Endothelial cell of umbilical vein (primary cell): ENCODE data around the gene FOXD4L3. TPM values are rescaled to one million over a fixed set of nuclear protein-coding genes. Genes with fewer than 3 reads are reported as not detected.
"Not testable (repeated sequence)": the region's sequence is repeated elsewhere in the genome, so short reads cannot be mapped to it uniquely, and the experiment has no call there.

ENCODE experiments used
- BruUV-seq: library from RNA; stranded (reverse); fragments of 400-500 nt; replicated peaks from 2 replicates; lab custom pipeline; 2021; lab: Mats Ljungman, UMichigan
- CTCF ChIA-PET: fragments of 300-600, 350-600 bp; sonication (Branson Sonifier 250); formaldehyde crosslinking; loops from one replicate; lab custom pipeline; 2021; ENCODE audit warnings: antibody characterized with exemption, inconsistent platforms; lab: Charles Lee
- POLR2A ChIA-PET: fragments of 300-600, 350-600 bp; sonication (Branson Sonifier 250); formaldehyde crosslinking; loops from one replicate; lab custom pipeline; 2021; ENCODE audit warnings: antibody characterized with exemption, inconsistent platforms; lab: Charles Lee
- DNase-seq: peaks from one replicate; pipeline ENCODE4 v3.0.0-alpha.2; 2011; ENCODE audit warnings: low read depth, low spot score
- FAIRE-seq: peaks from 2 replicates; lab custom pipeline; 2011; peaks lifted over from hg19 to GRCh38; lab: Jason Lieb, UNC
- H2AFZ ChIP-seq: 2 replicates; pipeline ENCODE4 v1.6.0; 2012; ENCODE audit warnings: low read depth, low read length, control low read depth, inconsistent platforms
- H3K27ac ChIP-seq: 2 replicates; pipeline ENCODE4 v1.5.1; 2011; ENCODE audit warnings: low read depth, mild to moderate bottlenecking, control low read depth, low read length, moderate library complexity; ENCODE audit not compliant: insufficient read depth
- H3K27me3 ChIP-seq, 2 experiments: 2 replicates each; pipeline versions ENCODE4 v1.6.0 to v1.6.1; 2011; ENCODE audit warnings: low read length in 2 of 2, mixed read lengths in 1 of 2; ENCODE audit not compliant: control insufficient read depth in 2 of 2, insufficient read depth in 2 of 2
- H3K36me3 ChIP-seq, 2 experiments: 2 replicates in 1 of 2; 3 replicates in 1 of 2; pipeline ENCODE4 v1.5.1; 2011; ENCODE audit warnings: low read length in 2 of 2, mild to moderate bottlenecking in 1 of 2, moderate library complexity in 1 of 2; ENCODE audit not compliant: control insufficient read depth in 2 of 2, insufficient read depth in 2 of 2; ENCODE audit errors: extremely low read depth in 1 of 2
- H3K4me1 ChIP-seq: 3 replicates; pipeline ENCODE4 v1.5.1; 2011; ENCODE audit warnings: mild to moderate bottlenecking, low read length; ENCODE audit not compliant: control insufficient read depth, insufficient read depth; ENCODE audit errors: extremely low read depth
- H3K4me2 ChIP-seq: 2 replicates; pipeline ENCODE4 v1.6.1; 2011; ENCODE audit warnings: low read length, control low read depth, mixed read lengths; ENCODE audit not compliant: insufficient read depth
- H3K4me3 ChIP-seq, 3 experiments: fragments of 200-600 bp in 1 of 3; sonication (generic), shearing (Covaris generic) in 1 of 3; replicated peaks in 1 of 3; 2 replicates each; pipeline ENCODE4 v1.5.1; 2011 to 2016; ENCODE audit warnings: control low read depth in 3 of 3, low read length in 3 of 3, mild to moderate bottlenecking in 2 of 3, inconsistent platforms in 1 of 3, low read depth in 1 of 3, moderate library complexity in 1 of 3; ENCODE audit not compliant: insufficient read depth in 1 of 3
- H3K79me2 ChIP-seq: 2 replicates; pipeline ENCODE4 v1.6.0; 2012; ENCODE audit warnings: low read length, inconsistent platforms; ENCODE audit not compliant: control insufficient read depth, insufficient read depth
- H3K9ac ChIP-seq: replicated peaks from 2 replicates; pipeline ENCODE3; 2011; ENCODE audit warnings: low read length, control low read depth; ENCODE audit not compliant: insufficient read depth; ENCODE audit errors: extremely low read depth
- H3K9me1 ChIP-seq: replicated peaks from 3 replicates; pipeline ENCODE4 v1.6.0; 2011; ENCODE audit warnings: mild to moderate bottlenecking, low read length; ENCODE audit not compliant: control insufficient read depth, insufficient read depth; ENCODE audit errors: extremely low read depth
- H3K9me3 ChIP-seq: replicated peaks from 2 replicates; pipeline ENCODE4 v1.5.1; 2012; ENCODE audit warnings: low read length, inconsistent platforms; ENCODE audit not compliant: control insufficient read depth, insufficient read depth
- H4K20me1 ChIP-seq: replicated peaks from 2 replicates; pipeline ENCODE3; 2011; ENCODE audit warnings: mild to moderate bottlenecking, low read length; ENCODE audit not compliant: control insufficient read depth, insufficient read depth; ENCODE audit errors: extremely low read depth
- dilution Hi-C: fragments of 300-500 bp; cut with MboI; formaldehyde crosslinking; loops from one replicate; pipeline ENCODE4 v1.15.0; 2019; ENCODE audit warnings: low sequenced_read_pairs; ENCODE audit not compliant: extremely low pct_ligation_motif_present
- intact Hi-C: fragments of 100-400 bp; cut with micrococcal nuclease; formaldehyde crosslinking; loops from one replicate; pipeline ENCODE4 v1.10.0; 2022
- polyA plus RNA-seq, 4 experiments: library from polyadenylated mRNA; depleted of rRNA in 3 of 4; stranded (reverse) in 3 of 4; unstranded in 1 of 4; fragments of >200 nt; gene quantifications; 2 replicates each; pipeline versions ENCODE4 v1.2.1 to v1.2.3, GENCODE V29; 2011 to 2012; ENCODE audit warnings: missing spikeins in 1 of 4
- total RNA-seq: library from RNA; stranded (reverse); gene quantifications from 2 replicates; pipeline ENCODE4 v1.2.3, GENCODE V29; 2021

FOXD4L3 gene
- total and polyA plus RNA-seq, 2 donors (not counting 3 experiments of a cell fraction or from before 2014, with no cell fraction given) = not detected

DNA sequence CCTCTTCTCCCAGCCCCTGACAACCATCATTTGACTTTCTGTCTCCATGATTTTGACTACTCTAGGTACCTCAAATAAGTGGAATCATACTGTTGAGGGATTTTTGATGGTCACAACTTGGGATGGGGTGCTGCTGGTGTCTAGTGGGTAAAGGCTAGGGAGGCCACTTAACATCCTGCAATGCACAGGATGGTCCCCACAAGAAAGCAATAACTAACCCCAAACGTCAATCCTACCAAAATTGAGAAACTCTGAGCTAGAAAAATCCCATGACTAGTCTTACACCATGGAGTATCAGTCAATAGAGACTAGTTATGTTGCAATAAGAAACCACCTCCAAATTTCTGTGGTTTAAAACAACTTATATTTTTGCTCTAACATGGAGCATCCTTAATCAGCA, 29.5 kb downstream of the FOXD4L3 start:
- H3K9me1 ChIP-seq, H3K79me2 ChIP-seq, POLR2A ChIA-PET, H3K4me2 ChIP-seq, intact Hi-C loops, H2AFZ ChIP-seq, H4K20me1 ChIP-seq, CTCF ChIA-PET, H3K9me3 ChIP-seq, BruUV-seq, DNase-seq, H3K4me3 ChIP-seq, H3K9ac ChIP-seq, dilution Hi-C loops, H3K27me3 ChIP-seq, H3K4me1 ChIP-seq, H3K27ac ChIP-seq, H3K36me3 ChIP-seq, FAIRE-seq: not testable (repeated sequence)

DNA sequence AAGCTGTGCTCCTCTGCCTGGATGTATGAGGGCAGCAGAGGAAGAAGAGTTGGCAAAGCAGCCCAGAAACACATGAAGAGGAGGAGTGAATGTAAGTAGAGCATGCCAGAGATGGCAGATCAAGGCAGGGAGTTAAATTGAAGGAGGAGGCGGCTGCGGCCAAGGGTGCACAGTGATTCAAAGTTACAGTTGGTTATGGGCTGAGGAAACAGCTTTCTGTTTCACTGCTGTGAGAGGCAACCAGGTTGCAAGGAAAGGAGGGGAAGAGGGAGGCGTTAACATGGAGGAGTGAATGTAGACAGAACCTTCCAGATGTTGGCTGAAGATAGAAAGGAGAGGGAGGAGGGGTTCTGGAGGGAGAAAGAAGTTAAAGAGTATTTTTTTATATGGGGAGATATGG, 33.3 kb downstream of the FOXD4L3 start:
- H3K4me2 ChIP-seq, H3K9me3 ChIP-seq, CTCF ChIA-PET, POLR2A ChIA-PET, H3K4me3 ChIP-seq, H3K4me1 ChIP-seq, H3K9me1 ChIP-seq, BruUV-seq, DNase-seq, H2AFZ ChIP-seq, intact Hi-C loops, FAIRE-seq, dilution Hi-C loops, H3K9ac ChIP-seq, H3K79me2 ChIP-seq, H3K27me3 ChIP-seq, H3K27ac ChIP-seq, H4K20me1 ChIP-seq, H3K36me3 ChIP-seq: not testable (repeated sequence)

GRCh38 chr9:68336639-68337339, 34.1 kb downstream of the FOXD4L3 start:
- dilution Hi-C loops, H3K36me3 ChIP-seq, H3K4me1 ChIP-seq, H3K27ac ChIP-seq, H3K9ac ChIP-seq, FAIRE-seq, H3K9me1 ChIP-seq, H4K20me1 ChIP-seq, H2AFZ ChIP-seq, DNase-seq, BruUV-seq, H3K79me2 ChIP-seq, H3K27me3 ChIP-seq, H3K4me2 ChIP-seq, CTCF ChIA-PET, POLR2A ChIA-PET, H3K9me3 ChIP-seq, H3K4me3 ChIP-seq, intact Hi-C loops: not testable (repeated sequence)

DNA sequence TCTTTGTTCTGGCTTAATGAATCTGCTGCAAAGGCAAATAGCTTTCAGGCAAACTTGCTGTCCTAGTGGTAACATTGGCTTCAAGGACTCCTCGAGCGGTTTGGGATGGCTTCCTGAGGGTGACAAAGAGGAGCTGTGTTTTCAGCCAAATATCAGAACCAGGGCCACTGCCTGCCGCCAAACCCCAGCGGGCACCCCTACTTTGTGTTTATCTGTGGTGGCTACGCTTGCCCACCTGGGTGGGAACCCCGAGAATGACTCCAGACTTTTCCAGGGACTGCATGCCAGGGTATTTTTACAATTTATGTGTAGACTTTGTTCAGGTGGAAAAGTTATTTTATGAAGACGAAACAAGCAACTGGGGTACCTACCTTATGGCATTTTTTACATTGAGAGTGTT, 35.3 kb downstream of the FOXD4L3 start:
- H3K4me2 ChIP-seq, FAIRE-seq, H4K20me1 ChIP-seq, H3K9me1 ChIP-seq, H3K4me3 ChIP-seq, H3K36me3 ChIP-seq, H2AFZ ChIP-seq, H3K27ac ChIP-seq, dilution Hi-C loops, intact Hi-C loops, POLR2A ChIA-PET, DNase-seq, H3K9ac ChIP-seq, H3K9me3 ChIP-seq, H3K79me2 ChIP-seq, BruUV-seq, H3K4me1 ChIP-seq, CTCF ChIA-PET, H3K27me3 ChIP-seq: not testable (repeated sequence)
